HEK293 (cell line): Measurements from ENCODE around the gene ZMPSTE24.

Experiments
- FEZF1 ChIP-seq: fragments of 450-650 bp; formaldehyde crosslinking; IDR thresholded peaks from 2 replicates; pipeline ENCODE4 v1.5.1; 2016; ENCODE audit warnings: missing biosample characterization, missing genetic modification characterization
- REPIN1 ChIP-seq: fragments of 450-650 bp; formaldehyde crosslinking; IDR thresholded peaks from 2 replicates; pipeline ENCODE4 v1.5.1; 2017; ENCODE audit warnings: missing biosample characterization, missing genetic modification characterization, low read depth
- ZNF423 ChIP-seq: fragments of 450-650 bp; formaldehyde crosslinking; IDR thresholded peaks from 2 replicates; pipeline ENCODE4 v1.5.1; 2016; ENCODE audit warnings: missing biosample characterization, missing genetic modification characterization
- ZNF785 ChIP-seq: fragments of 450-650 bp; formaldehyde crosslinking; IDR thresholded peaks from 2 replicates; pipeline ENCODE4 v1.5.1; 2016; ENCODE audit warnings: missing biosample characterization, missing genetic modification characterization
- TF ChIP-seq, protein P1 (sequence below): fragments of 450-650 bp; formaldehyde crosslinking; IDR thresholded peaks from 2 replicates; pipeline ENCODE4 v1.5.1; 2016; ENCODE audit warnings: missing biosample characterization, missing genetic modification characterization
- TF ChIP-seq, protein P2 (sequence below): fragments of 450-650 bp; formaldehyde crosslinking; optimal IDR thresholded peaks from 2 replicates; pipeline ENCODE3; 2016; ENCODE audit warnings: missing biosample characterization, mild to moderate bottlenecking, missing genetic modification characterization
- TF ChIP-seq, protein P3 (sequence below): fragments of 450-650 bp; formaldehyde crosslinking; IDR thresholded peaks from 2 replicates; pipeline ENCODE4 v1.5.1; 2016; ENCODE audit warnings: missing biosample characterization, missing genetic modification characterization
- TF ChIP-seq, protein P4 (sequence below): fragments of 450-650 bp; formaldehyde crosslinking; IDR thresholded peaks from 2 replicates; pipeline ENCODE4 v1.5.1; 2017; ENCODE audit warnings: missing biosample characterization, missing genetic modification characterization

DNA sequence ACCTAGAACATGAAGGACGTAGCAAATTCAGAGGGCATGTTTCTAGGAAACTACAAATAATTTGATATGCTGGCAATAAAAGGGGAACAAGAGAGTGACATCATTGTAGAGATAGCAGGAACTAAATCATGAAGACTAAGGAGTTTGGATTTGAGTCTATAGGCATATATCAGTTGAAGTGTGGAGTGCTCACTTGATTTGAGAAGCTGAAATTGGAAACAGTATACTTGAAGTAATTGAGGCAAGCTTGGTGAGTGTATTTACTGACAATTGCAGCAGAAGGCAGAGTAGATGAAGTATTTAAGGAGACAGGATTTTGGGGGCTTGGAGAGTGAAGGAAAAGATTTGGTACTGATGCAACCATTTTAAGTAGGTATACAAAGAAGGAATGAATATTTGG, 16.7 kb upstream of the ZMPSTE24 start:
- TF ChIP-seq, protein P1, sequence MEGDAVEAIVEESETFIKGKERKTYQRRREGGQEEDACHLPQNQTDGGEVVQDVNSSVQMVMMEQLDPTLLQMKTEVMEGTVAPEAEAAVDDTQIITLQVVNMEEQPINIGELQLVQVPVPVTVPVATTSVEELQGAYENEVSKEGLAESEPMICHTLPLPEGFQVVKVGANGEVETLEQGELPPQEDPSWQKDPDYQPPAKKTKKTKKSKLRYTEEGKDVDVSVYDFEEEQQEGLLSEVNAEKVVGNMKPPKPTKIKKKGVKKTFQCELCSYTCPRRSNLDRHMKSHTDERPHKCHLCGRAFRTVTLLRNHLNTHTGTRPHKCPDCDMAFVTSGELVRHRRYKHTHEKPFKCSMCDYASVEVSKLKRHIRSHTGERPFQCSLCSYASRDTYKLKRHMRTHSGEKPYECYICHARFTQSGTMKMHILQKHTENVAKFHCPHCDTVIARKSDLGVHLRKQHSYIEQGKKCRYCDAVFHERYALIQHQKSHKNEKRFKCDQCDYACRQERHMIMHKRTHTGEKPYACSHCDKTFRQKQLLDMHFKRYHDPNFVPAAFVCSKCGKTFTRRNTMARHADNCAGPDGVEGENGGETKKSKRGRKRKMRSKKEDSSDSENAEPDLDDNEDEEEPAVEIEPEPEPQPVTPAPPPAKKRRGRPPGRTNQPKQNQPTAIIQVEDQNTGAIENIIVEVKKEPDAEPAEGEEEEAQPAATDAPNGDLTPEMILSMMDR (tag by site-specific recombination) = no peak
- TF ChIP-seq FEZF1 (tag by site-specific recombination) (no peak), REPIN1 (tag by site-specific recombination) (no peak), ZNF785 (tag by site-specific recombination) (no peak), ZNF423 (tag by site-specific recombination) (no peak)
- TF ChIP-seq, protein P2, sequence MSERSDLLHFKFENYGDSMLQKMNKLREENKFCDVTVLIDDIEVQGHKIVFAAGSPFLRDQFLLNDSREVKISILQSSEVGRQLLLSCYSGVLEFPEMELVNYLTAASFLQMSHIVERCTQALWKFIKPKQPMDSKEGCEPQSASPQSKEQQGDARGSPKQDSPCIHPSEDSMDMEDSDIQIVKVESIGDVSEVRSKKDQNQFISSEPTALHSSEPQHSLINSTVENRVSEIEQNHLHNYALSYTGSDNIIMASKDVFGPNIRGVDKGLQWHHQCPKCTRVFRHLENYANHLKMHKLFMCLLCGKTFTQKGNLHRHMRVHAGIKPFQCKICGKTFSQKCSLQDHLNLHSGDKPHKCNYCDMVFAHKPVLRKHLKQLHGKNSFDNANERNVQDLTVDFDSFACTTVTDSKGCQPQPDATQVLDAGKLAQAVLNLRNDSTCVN (tag by site-specific recombination) = no peak
- TF ChIP-seq, protein P3, sequence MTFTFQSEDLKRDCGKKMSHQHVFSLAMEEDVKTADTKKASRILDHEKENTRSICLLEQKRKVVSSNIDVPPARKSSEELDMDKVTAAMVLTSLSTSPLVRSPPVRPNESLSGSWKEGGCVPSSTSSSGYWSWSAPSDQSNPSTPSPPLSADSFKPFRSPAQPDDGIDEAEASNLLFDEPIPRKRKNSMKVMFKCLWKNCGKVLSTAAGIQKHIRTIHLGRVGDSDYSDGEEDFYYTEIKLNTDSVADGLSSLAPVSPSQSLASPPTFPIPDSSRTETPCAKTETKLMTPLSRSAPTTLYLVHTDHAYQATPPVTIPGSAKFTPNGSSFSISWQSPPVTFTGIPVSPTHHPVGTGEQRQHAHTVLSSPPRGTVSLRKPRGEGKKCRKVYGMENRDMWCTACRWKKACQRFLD (tag by site-specific recombination) = no peak
- TF ChIP-seq, protein P4, sequence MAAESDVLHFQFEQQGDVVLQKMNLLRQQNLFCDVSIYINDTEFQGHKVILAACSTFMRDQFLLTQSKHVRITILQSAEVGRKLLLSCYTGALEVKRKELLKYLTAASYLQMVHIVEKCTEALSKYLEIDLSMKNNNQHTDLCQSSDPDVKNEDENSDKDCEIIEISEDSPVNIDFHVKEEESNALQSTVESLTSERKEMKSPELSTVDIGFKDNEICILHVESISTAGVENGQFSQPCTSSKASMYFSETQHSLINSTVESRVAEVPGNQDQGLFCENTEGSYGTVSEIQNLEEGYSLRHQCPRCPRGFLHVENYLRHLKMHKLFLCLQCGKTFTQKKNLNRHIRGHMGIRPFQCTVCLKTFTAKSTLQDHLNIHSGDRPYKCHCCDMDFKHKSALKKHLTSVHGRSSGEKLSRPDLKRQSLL = no peak
